Stimulated activated CD8-positive, alpha-beta memory T cell treated with anti-CD3 and anti-CD28 coated beads, Interleukin-7, amount 100 ng/mL, for 48 hours (primary cell): Measurements from ENCODE around the gene ARHGAP18.

Source experiments
- DNase-seq, 2 donors: peaks; one replicate each; pipeline ENCODE4 v3.0.0-alpha.2; 2020; ENCODE audit warnings: low read depth in 1 of 2; ENCODE audit errors: extremely low read depth in 1 of 2

The ARHGAP18 gene

DNA sequence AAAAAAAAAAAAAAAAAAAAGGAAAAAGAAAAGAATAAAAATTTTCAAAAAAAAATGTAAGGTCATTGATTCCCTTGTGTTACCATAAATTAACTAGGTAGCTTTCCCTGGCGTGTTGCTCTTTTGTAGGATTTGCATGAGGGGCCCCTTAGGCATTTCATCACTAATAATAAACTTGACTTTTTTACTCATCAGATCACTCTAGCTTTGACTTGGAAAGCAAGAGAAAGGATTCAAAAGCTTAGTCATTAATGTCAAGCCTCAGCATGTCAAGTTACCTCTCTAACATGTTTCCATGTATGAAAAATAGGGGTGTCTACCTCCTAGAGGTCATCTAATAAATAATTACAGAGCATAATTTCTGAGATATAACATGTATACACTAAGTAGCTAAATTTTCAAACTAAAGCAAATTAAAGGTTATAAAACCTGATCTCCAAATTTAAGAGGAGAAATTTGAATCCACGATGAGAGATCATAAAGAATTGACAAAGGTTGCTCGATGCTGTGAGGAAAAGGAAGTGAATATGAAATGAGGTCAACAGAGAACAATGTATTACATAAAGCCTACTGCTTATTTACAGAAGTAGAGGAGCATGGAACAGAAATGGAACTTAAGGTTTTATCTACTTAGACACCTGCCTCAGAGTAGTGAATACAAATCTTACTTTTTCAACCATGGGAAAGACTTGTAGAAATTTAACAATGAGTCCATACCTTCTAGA, 86.8 kb downstream of the ARHGAP18 start:
- DNase-seq = no peak

DNA sequence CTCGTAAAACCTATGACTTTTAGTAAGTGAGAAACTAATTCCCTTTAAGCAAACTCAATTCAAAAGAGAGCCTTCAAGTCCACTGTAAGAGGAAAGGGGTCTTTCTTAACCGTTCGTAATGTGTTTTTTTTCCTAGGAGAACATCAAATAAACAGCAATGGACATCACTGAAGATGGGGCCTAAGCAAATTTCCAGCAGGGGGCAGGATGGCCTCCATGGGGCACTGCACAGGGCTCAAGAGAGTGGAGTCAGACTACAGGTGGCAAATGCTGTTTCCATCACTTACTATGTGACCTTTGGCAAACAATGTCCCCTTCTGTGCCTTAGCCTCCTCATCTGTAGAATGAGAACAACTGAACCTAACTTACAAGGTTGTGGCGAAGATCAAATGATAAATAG, 88.7 kb downstream of the ARHGAP18 start:
- no peak for DNase-seq

DNA sequence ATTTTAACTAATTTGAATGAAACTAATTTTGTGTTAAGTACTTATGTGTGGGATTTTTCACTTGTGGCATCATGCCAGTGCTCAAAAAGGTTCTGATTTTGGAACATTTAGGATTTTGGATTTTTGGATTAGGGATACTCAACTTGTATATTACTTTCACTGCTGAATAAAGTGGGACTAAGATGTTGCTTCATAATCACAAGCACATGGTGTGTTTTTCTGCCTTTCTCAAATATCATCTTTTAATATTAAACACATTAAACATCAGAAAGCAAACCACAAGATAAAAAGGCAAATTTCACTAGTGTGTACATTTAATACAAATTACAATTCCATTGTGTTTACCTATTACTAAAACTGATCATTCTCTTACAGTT, 89.8 kb downstream of the ARHGAP18 start:
- DNase-seq = no peak

DNA sequence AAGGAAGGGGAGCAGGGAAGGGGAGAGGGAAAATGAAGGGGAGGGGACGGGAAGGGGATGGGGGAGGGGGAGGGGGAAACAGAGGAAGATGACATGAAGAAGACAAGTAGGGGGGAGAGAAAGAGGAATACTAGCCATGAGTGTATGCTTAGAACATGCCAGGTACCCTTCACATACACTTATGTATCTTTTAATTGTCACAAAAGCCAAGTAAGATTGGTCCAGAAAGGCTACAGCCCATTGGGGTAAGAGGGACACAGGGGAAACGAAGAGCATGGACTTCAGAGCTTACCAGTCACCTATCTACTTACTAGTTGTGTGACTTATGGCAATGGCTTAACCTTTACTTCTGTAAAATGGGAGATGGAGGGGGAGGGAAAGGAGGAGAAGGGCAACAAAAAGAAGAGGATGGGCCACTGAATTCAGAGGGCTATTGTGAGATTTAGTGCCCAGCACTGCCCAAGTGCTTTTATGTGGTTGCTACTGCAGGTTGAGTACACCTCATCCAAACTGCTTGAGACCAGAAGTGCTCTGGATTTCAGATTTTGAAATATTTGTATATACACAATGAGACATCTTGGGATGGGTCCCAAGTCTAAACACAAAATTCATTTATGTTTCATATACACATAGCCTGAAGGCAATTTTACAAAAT, 90.3 kb downstream of the ARHGAP18 start:
- DNase-seq = no peak

DNA sequence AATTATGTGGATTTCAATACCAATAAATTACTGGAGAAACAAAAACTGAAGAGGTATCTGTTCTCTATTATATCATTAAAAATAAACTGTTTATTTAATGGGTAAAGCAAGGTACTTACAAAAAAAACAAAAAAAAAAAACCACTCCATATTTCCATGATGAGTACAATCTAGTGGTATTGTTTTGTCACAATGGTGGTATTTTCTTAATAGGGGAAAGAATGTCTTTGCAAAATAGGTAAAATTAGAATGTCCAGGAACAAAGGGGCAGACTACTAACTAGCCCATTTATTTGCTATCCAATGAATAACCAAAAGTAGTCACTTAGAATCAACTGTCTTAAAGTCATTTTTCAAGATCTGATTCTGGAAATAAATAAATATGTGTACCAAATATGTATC, 92.0 kb downstream of the ARHGAP18 start:
- no peak for DNase-seq

DNA sequence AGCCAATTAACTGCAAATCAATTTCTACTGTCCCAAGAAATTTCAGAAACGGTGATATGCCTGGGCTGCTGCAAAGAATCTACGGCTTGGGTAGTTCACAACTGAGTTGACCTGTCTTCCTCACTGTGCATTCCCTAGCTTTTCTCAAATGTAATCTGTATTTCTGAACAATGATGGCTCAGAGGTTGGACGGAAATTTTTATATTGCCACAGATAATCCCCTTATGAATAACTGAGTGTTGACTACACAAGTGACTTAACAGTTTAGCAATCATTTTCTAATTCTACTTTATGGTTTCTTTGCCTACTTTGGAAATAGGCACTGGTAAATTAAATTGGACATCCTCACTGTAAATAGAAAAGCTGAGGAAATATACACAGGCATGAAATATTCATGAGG, 94.5 kb downstream of the ARHGAP18 start:
- DNase-seq = no peak

DNA sequence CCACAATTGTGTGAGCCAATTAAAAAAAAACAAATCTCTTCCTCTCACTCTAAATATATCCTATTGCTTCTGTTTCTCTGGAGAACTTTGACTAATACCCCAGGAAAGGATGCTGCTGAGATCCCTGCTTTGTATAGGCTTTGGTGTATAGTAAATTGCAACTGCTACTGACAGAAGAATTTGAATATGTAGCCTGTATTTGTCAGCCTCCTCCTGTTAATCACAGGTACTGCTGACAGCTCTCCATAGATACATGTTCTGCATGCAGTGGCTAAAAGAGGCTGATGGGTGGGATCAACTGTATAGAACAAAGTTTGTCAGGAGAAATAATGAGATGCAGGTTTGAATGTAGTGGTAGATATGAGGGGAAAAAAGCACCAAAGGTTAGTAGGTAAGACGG, 95.0 kb downstream of the ARHGAP18 start:
- DNase-seq = no peak

DNA sequence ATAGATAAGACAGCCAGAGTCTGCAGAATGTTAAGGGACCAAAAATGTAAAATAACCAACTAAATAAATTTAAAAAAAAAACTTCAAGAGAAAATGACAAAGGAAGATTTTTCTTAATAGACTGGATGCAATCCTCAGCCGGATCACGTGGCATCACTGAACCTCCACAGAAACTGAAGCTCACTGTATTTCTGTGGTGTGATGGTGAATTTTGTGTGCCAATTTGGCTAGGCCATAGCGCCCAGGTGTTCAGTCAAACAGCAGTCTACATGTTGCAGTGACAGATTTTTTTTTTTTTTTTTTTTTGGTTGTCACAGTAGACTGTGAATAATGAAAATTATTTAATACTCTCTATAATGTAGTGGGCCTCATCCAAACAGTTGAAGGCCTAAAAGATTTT, 95.5 kb downstream of the ARHGAP18 start:
- no peak for DNase-seq

DNA sequence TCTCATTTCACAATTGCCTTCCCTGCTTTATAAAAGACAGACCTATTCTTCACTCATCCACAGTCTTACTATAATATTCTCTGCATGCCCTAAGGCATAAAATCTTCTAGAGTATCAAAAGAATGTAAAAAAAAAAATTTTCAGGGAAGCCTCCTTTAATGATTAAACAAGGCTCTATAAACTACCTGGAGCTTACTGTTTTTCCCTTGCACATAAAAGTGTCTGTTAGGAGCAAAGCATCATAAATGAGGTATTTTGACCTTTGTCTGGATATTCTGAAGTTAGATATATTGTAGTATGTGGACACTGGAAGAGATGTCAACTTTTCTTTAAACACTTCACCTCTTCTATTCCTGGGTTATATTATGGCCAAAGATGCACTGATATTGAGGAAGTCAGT, 97.5 kb downstream of the ARHGAP18 start:
- DNase-seq = no peak

DNA sequence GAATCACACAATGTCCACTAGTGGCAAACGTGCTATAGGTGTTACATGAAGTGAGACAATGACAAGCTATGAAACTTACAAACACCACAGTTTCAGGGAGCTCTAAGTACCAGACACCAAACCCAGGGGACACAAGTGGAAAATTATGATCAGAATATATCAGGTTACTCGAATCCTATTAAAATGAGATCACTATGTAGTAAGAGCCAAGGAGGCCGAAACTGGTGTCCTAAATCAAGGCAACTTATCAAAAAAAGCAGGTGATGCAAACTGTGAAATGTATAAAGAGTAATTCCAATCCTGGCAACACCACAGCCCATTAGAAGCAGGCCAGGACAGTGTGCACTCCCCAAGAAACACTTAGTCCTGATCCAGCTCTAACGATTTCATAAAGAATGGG, 100.3 kb downstream of the ARHGAP18 start:
- DNase-seq = no peak

DNA sequence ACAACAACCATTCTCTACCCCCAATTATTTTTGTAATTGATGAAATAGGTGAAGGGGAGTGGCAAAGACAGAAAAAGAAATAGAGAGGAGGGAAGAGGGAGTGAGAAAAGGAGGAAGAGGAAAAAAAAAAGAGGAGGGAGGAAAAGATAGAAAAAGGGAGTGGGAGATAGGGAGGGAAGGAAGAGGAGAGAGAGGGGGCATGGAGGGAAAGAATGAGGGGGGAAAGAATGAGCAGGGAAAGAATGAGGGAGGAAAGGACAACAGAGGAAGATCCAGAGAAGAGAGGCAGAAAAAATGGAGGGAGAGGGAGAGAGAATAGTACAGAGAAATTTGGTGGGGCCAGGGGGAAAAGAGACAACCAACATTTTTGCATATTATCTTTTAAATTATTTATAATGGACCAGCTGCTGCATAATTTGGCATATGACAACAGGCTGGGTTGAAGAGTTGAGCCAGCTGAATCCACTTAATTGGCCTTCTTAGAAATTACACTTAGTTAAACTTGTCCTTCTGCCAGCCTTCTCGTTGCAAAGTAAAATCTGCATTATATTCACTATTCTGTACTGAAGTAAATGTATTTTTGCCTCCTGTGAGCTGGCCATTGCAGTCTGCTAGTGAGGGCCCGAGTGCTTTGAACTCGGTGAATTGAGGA, 101.0 kb downstream of the ARHGAP18 start:
- DNase-seq = no peak

DNA sequence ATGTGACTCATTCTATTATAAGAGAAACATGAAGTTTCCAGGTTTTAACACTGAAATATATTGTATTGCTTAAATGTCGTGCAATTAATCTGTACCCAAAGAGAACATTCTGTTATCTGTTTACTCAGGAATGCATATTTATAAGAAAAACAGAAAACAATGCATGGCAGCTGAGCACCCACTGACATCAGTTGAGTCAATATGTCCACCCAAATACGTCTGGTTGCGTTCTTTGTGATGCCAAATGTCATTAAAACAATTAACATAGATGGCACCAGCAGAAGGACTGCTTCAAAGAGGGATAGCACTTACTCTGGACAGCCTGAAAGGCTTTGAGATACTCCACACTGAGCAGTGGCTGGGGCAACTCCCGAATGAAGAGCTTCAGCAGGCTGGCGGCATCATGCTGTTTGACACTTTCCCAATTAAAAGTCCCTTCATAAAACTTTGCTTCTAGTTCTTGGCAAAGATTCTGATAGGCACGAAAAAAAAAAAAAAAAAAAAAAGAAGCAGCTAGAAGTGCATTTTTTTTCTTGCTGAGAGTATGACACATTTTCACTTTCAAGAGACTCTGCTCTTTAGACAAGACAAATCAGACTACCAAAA, 102.3 kb downstream of the ARHGAP18 start:
- DNase-seq = no peak

DNA sequence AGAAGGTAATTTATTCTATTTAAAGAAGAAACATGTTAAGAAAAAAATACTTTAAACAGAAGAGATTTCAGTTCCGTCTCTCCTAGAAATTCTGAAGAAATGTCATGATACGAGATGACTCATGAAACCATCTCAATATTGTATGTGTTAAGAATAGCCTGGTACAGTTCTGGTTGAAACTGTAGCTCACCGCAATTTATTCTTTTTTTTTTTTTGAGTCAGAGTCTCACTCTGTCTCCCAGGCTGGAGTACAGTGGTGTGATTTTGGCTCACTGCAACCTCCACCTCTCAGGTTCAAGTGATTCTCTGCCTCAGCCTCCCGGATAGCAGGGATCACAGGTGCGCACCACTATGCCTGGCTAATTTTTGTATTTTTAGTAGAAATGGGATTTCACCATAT, 103.3 kb downstream of the ARHGAP18 start:
- DNase-seq = no peak

DNA sequence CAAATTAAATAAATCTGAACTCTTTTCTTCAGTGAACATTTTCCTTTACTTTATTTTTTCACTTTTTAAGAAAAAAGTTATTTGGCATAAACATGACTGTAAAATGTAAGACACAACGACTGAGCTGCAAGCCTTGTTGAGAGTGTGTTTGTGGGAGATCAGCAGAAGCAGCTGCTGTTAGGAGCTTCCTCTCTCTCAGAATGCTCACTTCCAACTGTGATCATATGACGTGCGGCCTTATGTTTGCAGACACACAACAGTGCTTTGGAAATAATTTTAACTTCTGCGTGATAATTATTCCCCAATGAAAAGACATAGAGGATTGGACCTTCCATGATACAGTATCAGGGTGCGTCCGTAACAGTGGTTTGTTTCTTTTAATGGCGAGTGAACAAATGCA, 104.0 kb downstream of the ARHGAP18 start:
- DNase-seq = no peak

DNA sequence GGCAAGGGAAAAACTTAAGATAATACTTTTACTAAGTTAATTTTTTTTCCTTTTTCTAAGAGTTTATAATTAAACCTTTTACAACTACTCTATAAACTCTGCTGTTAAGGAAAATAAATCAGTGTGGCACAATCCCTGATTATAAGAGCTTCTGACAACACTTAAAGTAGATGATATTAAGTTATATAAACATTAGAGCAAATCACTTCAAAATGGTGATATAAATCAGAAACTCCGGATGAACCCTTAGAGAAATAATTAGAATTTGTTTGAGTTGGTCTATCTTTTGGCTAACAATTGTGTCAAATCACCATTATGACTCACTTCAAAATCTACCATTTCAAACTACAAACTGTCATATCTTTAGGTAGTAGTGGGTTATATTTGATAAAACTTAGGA, 104.9 kb downstream of the ARHGAP18 start:
- DNase-seq = no peak

DNA sequence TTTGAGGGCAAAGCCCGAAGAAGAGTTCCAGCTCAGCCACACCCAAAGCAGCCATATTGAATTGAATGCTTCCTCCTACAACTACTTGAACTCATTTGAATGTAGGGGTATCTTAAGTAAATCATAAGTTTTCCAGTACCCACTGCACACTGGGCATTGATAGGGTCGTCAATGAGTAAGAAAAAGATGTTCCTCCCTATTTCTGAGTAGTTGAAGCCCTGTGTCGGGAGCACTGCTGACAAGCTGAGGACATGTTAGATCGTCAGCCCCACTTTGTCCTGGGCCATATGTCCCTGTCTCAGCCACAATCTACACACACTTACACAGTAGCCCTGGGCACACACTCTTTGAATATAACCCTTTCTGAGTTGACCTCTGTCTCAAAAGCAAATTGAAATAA, 105.7 kb downstream of the ARHGAP18 start:
- DNase-seq = no peak

DNA sequence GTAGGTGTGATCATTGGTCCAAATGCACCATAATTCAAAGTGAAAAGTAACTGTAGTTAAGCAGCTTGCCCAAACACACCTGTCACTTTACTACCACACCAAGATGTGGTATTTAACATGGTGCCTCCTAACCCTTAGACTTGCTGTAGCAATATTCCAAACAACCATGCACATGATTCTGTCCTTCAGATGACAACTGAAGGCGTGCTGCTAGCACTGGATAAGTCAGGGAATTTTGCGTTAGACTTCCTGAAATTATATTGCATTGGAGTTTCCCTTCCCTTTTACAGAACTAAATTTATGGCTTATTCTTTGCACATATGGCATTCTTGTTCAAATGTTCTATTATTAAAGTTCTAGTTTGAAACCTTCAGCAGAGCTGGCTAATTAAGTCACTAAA, 106.2 kb downstream of the ARHGAP18 start:
- DNase-seq = no peak

DNA sequence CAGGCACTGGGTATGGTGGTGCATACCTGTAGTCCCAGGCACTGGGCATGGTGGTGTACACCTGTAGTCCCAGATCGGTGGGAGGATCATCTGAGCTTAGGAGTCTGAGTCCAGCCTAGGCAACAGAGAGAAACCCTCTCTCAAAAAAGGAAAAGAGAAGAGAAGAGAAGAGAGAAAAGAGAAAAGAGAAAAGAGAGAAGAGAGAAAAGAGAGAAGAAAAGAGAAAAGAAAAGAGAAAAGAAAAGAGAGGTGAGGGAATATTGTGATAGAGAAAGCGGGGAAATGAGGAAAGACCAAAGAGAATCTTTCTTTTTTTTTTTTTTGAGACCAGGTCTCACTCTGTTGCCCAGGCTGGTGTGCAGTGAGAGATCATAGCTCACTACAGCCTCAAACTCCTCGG, 108.7 kb downstream of the ARHGAP18 start:
- no peak for DNase-seq

DNA sequence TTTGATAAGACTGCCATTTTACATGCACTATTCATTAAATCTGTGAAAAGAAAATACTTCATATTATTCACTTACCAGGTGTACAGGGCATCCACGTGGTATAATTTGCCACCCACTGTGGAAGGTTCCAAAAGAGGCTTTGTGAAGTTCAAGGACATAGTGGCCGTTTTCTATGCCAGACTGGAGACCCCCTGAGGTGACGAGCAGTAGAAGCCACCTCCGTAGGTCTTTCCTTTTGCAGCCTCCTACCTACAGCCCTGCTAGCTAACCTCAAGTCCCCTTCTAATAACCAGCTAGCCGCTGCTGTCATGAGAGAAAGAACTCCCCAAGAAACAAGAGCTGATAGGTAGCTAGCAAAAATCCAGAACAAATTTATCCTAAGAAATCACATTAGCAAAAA, 110.5 kb downstream of the ARHGAP18 start:
- DNase-seq = no peak

DNA sequence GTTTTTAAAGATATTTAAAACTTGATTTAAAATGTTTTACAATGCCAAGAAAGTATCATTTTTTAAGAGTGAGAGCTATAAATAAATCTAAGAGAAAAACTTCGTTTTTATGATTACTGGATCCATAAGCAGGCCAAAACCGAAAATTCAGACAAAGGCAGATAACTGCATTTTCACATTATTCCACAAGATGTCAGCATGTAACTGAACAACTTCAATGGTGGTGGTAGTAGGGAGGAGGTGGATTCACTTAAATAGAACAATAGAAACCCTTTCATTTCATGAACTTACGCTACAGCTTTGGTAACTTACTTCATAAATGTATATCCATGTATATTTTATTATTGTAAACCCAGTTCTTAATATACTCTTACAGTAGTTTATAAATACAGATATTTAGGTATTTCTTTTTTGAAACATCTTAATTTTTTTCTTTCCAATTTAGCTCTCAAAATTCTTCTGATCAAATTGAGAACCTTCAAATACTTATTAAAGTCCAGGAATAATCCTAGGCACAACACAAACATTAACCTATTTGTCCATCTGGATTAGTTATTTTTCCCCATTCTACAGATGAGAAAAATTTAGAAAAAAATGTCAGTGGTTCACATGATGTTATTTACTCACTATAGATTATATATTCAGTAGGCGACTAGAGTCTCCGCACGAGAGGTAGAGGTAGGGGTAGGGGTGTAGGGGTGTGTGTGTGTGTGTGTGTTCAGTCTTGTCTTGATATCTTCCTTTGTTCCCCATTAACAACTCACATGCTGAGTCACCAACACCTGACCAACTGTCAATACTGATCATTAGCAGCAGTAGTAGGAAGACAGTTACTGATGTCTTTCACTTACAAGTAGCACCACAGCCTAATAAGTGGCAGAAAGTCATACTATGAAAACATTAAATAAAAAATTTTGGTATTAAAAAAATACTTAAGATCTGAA, 111.5 kb downstream of the ARHGAP18 start:
- DNase-seq = no peak
